ENCODE data around the gene TUBA4A. TPM values are rescaled to one million over a fixed set of nuclear protein-coding genes. Genes with fewer than 3 reads are reported as not detected.

The TUBA4A gene
- total and polyA plus RNA-seq, 2 of the 8 experiments (the other 6 are each of a cell fraction or from before 2014, with no cell fraction given): 67.3 to 172 TPM

- CTCF ChIA-PET (ENCODE audit: partially characterized antibody): interaction anchor here (0.8 to 2.4 kb wide), 10 partner anchors 9 to 424 kb away, joined by 3 to 8 read pairs (median 3); no protein-coding TSS in a partner anchor
- peak overlapping the region; percentile 56 to 72 (median 64) for H3K4me3 ChIP-seq (ENCODE audit: extremely low read depth in 1 of 4, insufficient read depth in 2 of 4, low read depth in 3 of 4, low read length in 4 of 4)
Measured at GRCh38 chr2:219207134-219207883, 46.4 kb downstream of the TUBA4A start.

More at GRCh38 chr2:219207134-219207883, 46.4 kb downstream of the TUBA4A start:
- Histone ChIP-seq H2BK12ac (ENCODE audit: low read depth, low read length) (no peak overlapping the region), H3K4me2 (ENCODE audit: insufficient read depth in 1 of 2, low read depth in 2 of 2, low read length in 2 of 2) (peak overlapping the region; percentile 91 to 100), H3K9ac (replicated peaks in 1 of 4; ENCODE audit: extremely low read depth in 1 of 4, low read depth in 3 of 4, low read length in 3 of 4) (peak overlapping the region in 2 of 4 experiments; percentile 39 to 73; a peak in 3 of 7 replicates), H4K8ac (ENCODE audit: extremely low read depth, insufficient read depth, low read length) (no peak overlapping the region; the same call in 1 of the 2 replicates), H3K79me2 (ENCODE audit: control insufficient read depth in 1 of 2, insufficient read depth in 2 of 2, low read length in 2 of 2) (no peaks in the 10 kb centered on the region), H3K56ac (replicated peaks; ENCODE audit: insufficient read length, low read depth, low read length) (no peak overlapping the region), H3K18ac (ENCODE audit: extremely low read depth, low read length) (no peak overlapping the region), H3K23ac (ENCODE audit: insufficient read length) (no peak overlapping the region), H3K14ac (ENCODE audit: insufficient read length) (no peak overlapping the region), H2BK20ac (ENCODE audit: low read length) (no peak overlapping the region), H4K5ac (ENCODE audit: insufficient read length, low read depth, low read length) (no peak overlapping the region), H3K27ac (ENCODE audit: low read depth, low read length) (peak overlapping the region; percentile 27; the same call in 1 of the 2 replicates), H3K9me3 (ENCODE audit: insufficient read depth in 2 of 2, low read depth in 1 of 2, low read length in 1 of 2) (no peaks in the 10 kb centered on the region; a peak in 1 of 4 replicates), H2BK120ac (replicated peaks; ENCODE audit: low read depth, low read length) (no peak overlapping the region), H3K36me3 (ENCODE audit: control insufficient read depth in 2 of 4, insufficient read depth in 4 of 4, low read length in 3 of 4) (peaks cover 3 to 24% (median 10%) of the 10 kb centered on the region in 4 experiments; a peak in 7 of 8 replicates), H2AK5ac (ENCODE audit: low read depth, low read length) (no peak overlapping the region), H2BK15ac (ENCODE audit: low read length) (no peak overlapping the region), H3K4ac (replicated peaks; ENCODE audit: insufficient read length, low read depth, low read length) (no peak overlapping the region), H4K20me1 (replicated peaks in 1 of 2; ENCODE audit: control insufficient read depth in 1 of 2, insufficient read depth in 2 of 2, low read length in 2 of 2) (peaks cover 0 to 2% of the 10 kb centered on the region in 2 experiments), H3K4me1 (replicated peaks in 1 of 4; ENCODE audit: control insufficient read depth in 3 of 4, insufficient read depth in 4 of 4, low read length in 3 of 4) (peaks cover 0 to 6% (median 3%) of the 10 kb centered on the region in 4 experiments; a peak in 5 of 7 replicates), H3K23me2 (ENCODE audit: low read depth, low read length) (peaks cover 10% of the 10 kb centered on the region), H4K91ac (replicated peaks; ENCODE audit: insufficient read length, low read length) (no peak overlapping the region), H2BK5ac (ENCODE audit: low read depth, low read length) (no peak overlapping the region; the same call in 1 of the 2 replicates), H3K79me1 (ENCODE audit: low read depth, low read length) (no peaks in the 10 kb centered on the region), H3K27me3 (replicated peaks in 1 of 4; ENCODE audit: control insufficient read depth in 3 of 4, extremely low read depth in 1 of 4, insufficient read depth in 3 of 4, low read length in 3 of 4) (no peaks in the 10 kb centered on the region), H2AFZ (ENCODE audit: low read length) (peak overlapping the region; percentile 92; the same call in 1 of the 2 replicates)
- 46% methylated on average over 14 of the region's 22 CpGs; no CpG with 5 or more reads in 1 of the 2 experiments for WGBS, 2 experiments (ENCODE audit: extremely low coverage in 1 of 2, insufficient coverage in 1 of 2, insufficient read length in 1 of 2, insufficient replicate concordance in 2 of 2, low coverage in 1 of 2, low lambda C conversion rate in 2 of 2, missing lambda C conversion rate in 1 of 2)
- DNase-seq (ENCODE audit: low read depth in 1 of 2, low spot score in 2 of 2) (no peak), FAIRE-seq (no peak)
- TF ChIP-seq SIN3A (conservative IDR thresholded peaks at IDR 0.05 in 1 of 2, IDR thresholded peaks at IDR 0.05 in 1 of 2; ENCODE audit: low read depth in 1 of 2, low read length in 2 of 2) (0 out of 4 replicates have a peak, but pooled peaks of 1 of the 2 experiments have one; percentile 20), MAX (IDR thresholded peaks at IDR 0.05) (0 out of 2 replicates have a peak, but pooled peaks have one; percentile 47), RNF2 (IDR thresholded peaks at IDR 0.05; ENCODE audit: borderline replicate concordance, low read depth, low read length, missing control alignments, poor library complexity, severe bottlenecking) (no peak), POLR2AphosphoS5 (IDR thresholded peaks at IDR 0.05; ENCODE audit: low read depth, low read length) (0 out of 2 replicates have a peak, but pooled peaks have one; percentile 18), CEBPB (IDR thresholded peaks at IDR 0.05; ENCODE audit: low read depth, low read length) (no peak)
- POLR2A ChIA-PET (ENCODE audit: partially characterized antibody): interaction anchor here (0.9 to 6.1 kb wide), 9 partner anchors 11 to 45 kb away, joined by 3 to 101 read pairs (median 7); partner anchors contain the start of genes ABCB6, ANKZF1, ATG9A and CNPPD1

Data from H1 (cell line).